K562 (cell line): ENCODE measurements around the gene PAF1. TPM values are rescaled to one million over a fixed set of nuclear protein-coding genes. Genes with fewer than 3 reads are reported as not detected.

Experiments used
- CEBPG ChIP-seq, 3 experiments: fragments of 200-800 bp in 1 of 3; sonication (Bioruptor generic) in 1 of 3; sonication (generic) in 1 of 3; formaldehyde crosslinking in 1 of 3; IDR thresholded peaks in 2 of 3; conservative IDR thresholded peaks in 1 of 3; 2 replicates each; pipeline versions ENCODE4 v1.6.1 to v1.8.0; 2016 to 2022; ENCODE audit warnings: missing compliant biosample characterization in 2 of 3, missing genetic modification characterization in 2 of 3, mild to moderate bottlenecking in 1 of 3, missing genetic modification reagents in 1 of 3
- DIDO1 ChIP-seq: fragments of 450-650 bp; IDR thresholded peaks from 2 replicates; pipeline ENCODE4 v1.6.1; 2016; ENCODE audit warnings: low read depth, missing biosample characterization, missing genetic modification characterization
- ELK1 ChIP-seq: sonication (generic); formaldehyde crosslinking; IDR thresholded peaks from 2 replicates; pipeline ENCODE4 v1.8.1; 2022; ENCODE audit warnings: missing genetic modification reagents
- LCOR ChIP-seq: sonication (generic); formaldehyde crosslinking; IDR thresholded peaks from 2 replicates; pipeline ENCODE4 v1.8.0; 2022; ENCODE audit warnings: mild to moderate bottlenecking, missing genetic modification reagents
- MBD2 ChIP-seq: sonication (generic); IDR thresholded peaks from 2 replicates; pipeline ENCODE4 v1.6.1; 2016; ENCODE audit warnings: low read depth, borderline replicate concordance
- MYBL2 ChIP-seq, 2 experiments: fragments of 450-650 bp in 1 of 2; sonication (generic) in 1 of 2; formaldehyde crosslinking in 1 of 2; IDR thresholded peaks; 2 replicates each; pipeline versions ENCODE4 v1.6.1 to v1.8.1; 2017 to 2022; ENCODE audit warnings: borderline replicate concordance in 1 of 2, inconsistent platforms in 1 of 2, low read depth in 1 of 2, mild to moderate bottlenecking in 1 of 2, missing genetic modification reagents in 1 of 2, moderate library complexity in 1 of 2
- NFXL1 ChIP-seq: fragments of 450-650 bp; formaldehyde crosslinking; IDR thresholded peaks from 2 replicates; pipeline ENCODE4 v1.4.0; 2021; ENCODE audit warnings: mild to moderate bottlenecking
- PATZ1 ChIP-seq: fragments of 250-450 bp; sonication (Bioruptor Pico); IDR thresholded peaks from 2 replicates; pipeline ENCODE4 v1.5.0; 2020; ENCODE audit warnings: mild to moderate bottlenecking, borderline replicate concordance
- PKNOX1 ChIP-seq: fragments of 450-650 bp; IDR thresholded peaks from 2 replicates; pipeline ENCODE4 v1.6.1; 2016
- PRDM10 ChIP-seq: fragments of 450-650 bp; IDR thresholded peaks from 2 replicates; pipeline ENCODE4 v1.6.1; 2018; ENCODE audit not compliant: partially characterized antibody
- RBM39 ChIP-seq: fragments of 200-400 bp; formaldehyde crosslinking; optimal IDR thresholded peaks from 2 replicates; pipeline ENCODE3; 2018; ENCODE audit warnings: low read depth, low read length
- TAF9B ChIP-seq: fragments of 450-650 bp; IDR thresholded peaks from 2 replicates; pipeline ENCODE4 v1.6.1; 2018; ENCODE audit warnings: mild to moderate bottlenecking; ENCODE audit not compliant: partially characterized antibody
- XRCC4 ChIP-seq: IDR thresholded peaks from one replicate; pipeline ENCODE4 v1.6.1; 2011; ENCODE audit not compliant: insufficient read depth, insufficient read length; ENCODE audit errors: extremely low read depth
- ZFP36 ChIP-seq: fragments of 150-350 bp; IDR thresholded peaks from 2 replicates; pipeline ENCODE4 v1.6.1; 2018; ENCODE audit warnings: low read length, low read depth; ENCODE audit not compliant: partially characterized antibody
- ZKSCAN1 ChIP-seq: fragments of 150-350 bp; IDR thresholded peaks from 2 replicates; pipeline ENCODE4 v1.6.1; 2016; ENCODE audit warnings: low read depth, low read length
- ZNF584 ChIP-seq: fragments of 200-800 bp; sonication (Bioruptor generic); IDR thresholded peaks from 2 replicates; pipeline ENCODE4 v1.6.1; 2016; ENCODE audit warnings: low read depth, mild to moderate bottlenecking, missing genetic modification characterization, missing compliant biosample characterization
- ZNF75A ChIP-seq: fragments of 450-650 bp; formaldehyde crosslinking; IDR thresholded peaks from 2 replicates; pipeline ENCODE4 v1.4.0; 2020; ENCODE audit warnings: mild to moderate bottlenecking
- ZSCAN32 ChIP-seq: fragments of 450-650 bp; formaldehyde crosslinking; IDR thresholded peaks from 2 replicates; pipeline ENCODE4 v1.4.0; 2020; ENCODE audit warnings: mild to moderate bottlenecking, moderate library complexity
- polyA plus RNA-seq, 8 experiments: library from polyadenylated mRNA; depleted of rRNA in 4 of 8; stranded (reverse) in 5 of 8; unstranded in 3 of 8; fragments of >200 nt; fragmentation: Nextera tagmentation in 2 of 8; fragmentation: Illumina TruSeq in 1 of 8; extraction: Ambion mirVana in 2 of 8; extraction: Trizol in 1 of 8; gene quantifications; 2 replicates each; pipeline versions ENCODE4 v1.2.1 to v1.2.3, GENCODE V29; 2011 to 2014; ENCODE audit warnings: inconsistent platforms in 1 of 8, missing spikeins in 1 of 8
- total RNA-seq, 7 experiments: library from RNA; depleted of rRNA in 6 of 7; stranded (reverse); fragments of >200 nt in 6 of 7; fragmentation: Illumina TruSeq in 2 of 7; extraction: Trizol in 2 of 7; gene quantifications; 2 replicates each; pipeline versions ENCODE4 v1.2.1 to v1.2.3, GENCODE V29; 2011 to 2021; ENCODE audit warnings: low replicate concordance in 1 of 7

PAF1 gene
- total and polyA plus RNA-seq, 9 of the 15 experiments (the other 6 are each of a cell fraction or from before 2014, with no cell fraction given), result 1.5 to 45.0 (median 33.8) TPM

GRCh38 chr19:39430675-39431593, 40.0 kb upstream of the PAF1 start (continued):
- TF ChIP-seq CEBPG (CRISPR knock-in tag; IDR thresholded peaks at IDR 0.05) (peak; percentile 95), CEBPG (tag; conservative IDR thresholded peaks at IDR 0.05 in 1 of 2, IDR thresholded peaks at IDR 0.05 in 1 of 2) (peak; percentile 88 to 95), PATZ1 (CRISPR knock-in tag) (no peak), LCOR (CRISPR knock-in tag) (peak; percentile 16; the same call in 1 of the 2 replicates), XRCC4 (no peak), ZKSCAN1 (no peak), PRDM10 (no peak), MBD2 (peak; percentile 4; the same call in 1 of the 2 replicates), ELK1 (CRISPR knock-in tag) (no peak), NFXL1 (CRISPR knock-in tag) (no peak), ZNF75A (0 out of 2 replicates have a peak, but pooled peaks have one; percentile 27), TAF9B (no peak), DIDO1 (no peak), ZNF584 (peak; percentile 87), PKNOX1 (0 out of 2 replicates have a peak, but pooled peaks have one; percentile 27), MYBL2 (IDR thresholded peaks at IDR 0.05; ENCODE audit: low read depth) (no peak), MYBL2 (CRISPR knock-in tag; IDR thresholded peaks at IDR 0.05; ENCODE audit: borderline replicate concordance) (no peak), ZSCAN32 (CRISPR knock-in tag) (no peak), RBM39 (no peak), ZFP36 (no peak)
